GM21447 (cell line): ENCODE data around the gene PLA2G2C.
A peak's percentile ranks its signal among the peaks of the same experiment; 100 is the strongest.
"Not testable (repeated sequence)": the region's sequence is repeated elsewhere in the genome, so short reads cannot be mapped to it uniquely, and the experiment has no call there.

Source experiments
- ATAC-seq: cut with Tn5 transposase; IDR thresholded peaks from one replicate; pipeline ENCODE4 v1.9.1; 2021; ENCODE audit not compliant: unreplicated experiment

Gene PLA2G2C

GRCh38 chr1:20185834-20186782 is at the start of gene PLA2G2C, which contains the start of gene UBXN10:
Gene PLA2G2C, minus strand, starts transcription at chr1:20186518. Its CDS starts 9,155 bp downstream, at chr1:20177363.
Gene UBXN10, plus strand, starts transcription at chr1:20186096. Its CDS starts 4,466 bp downstream, at chr1:20190562.
- no peak for ATAC-seq

- ATAC-seq = no peak
Measured at GRCh38 chr1:20234788-20235535, 48.6 kb upstream of the PLA2G2C start.

- ATAC-seq = no peak
Measured at GRCh38 chr1:20233866-20234265, 47.5 kb upstream of the PLA2G2C start.

GRCh38 chr1:20233394-20233793 is 47.1 kb upstream of the PLA2G2C start:
- no peak for ATAC-seq

- not testable (repeated sequence) for ATAC-seq
Measured at GRCh38 chr1:20232564-20232963, 46.2 kb upstream of the PLA2G2C start.

GRCh38 chr1:20229171-20229570 is 42.9 kb upstream of the PLA2G2C start:
- no peak for ATAC-seq

- no peak for ATAC-seq
Measured at GRCh38 chr1:20228314-20228825, 42.1 kb upstream of the PLA2G2C start.

GRCh38 chr1:20227704-20228103 is 41.4 kb upstream of the PLA2G2C start:
- no peak for ATAC-seq

GRCh38 chr1:20224546-20224945 is 38.2 kb upstream of the PLA2G2C start:
- ATAC-seq = no peak

- no peak for ATAC-seq
Measured at GRCh38 chr1:20223551-20224419, 37.5 kb upstream of the PLA2G2C start.

GRCh38 chr1:20223106-20223505 is 36.8 kb upstream of the PLA2G2C start:
- no peak for ATAC-seq

GRCh38 chr1:20220036-20220435 is 33.7 kb upstream of the PLA2G2C start:
- no peak for ATAC-seq

- not testable (repeated sequence) for ATAC-seq
Measured at GRCh38 chr1:20219053-20219452, 32.7 kb upstream of the PLA2G2C start.

- ATAC-seq = peak; percentile 57
Measured at GRCh38 chr1:20216574-20216973, 30.3 kb upstream of the PLA2G2C start.

GRCh38 chr1:20215716-20216115 is 29.4 kb upstream of the PLA2G2C start:
- no peak for ATAC-seq

- no peak for ATAC-seq
Measured at GRCh38 chr1:20212685-20213331, 26.5 kb upstream of the PLA2G2C start.

GRCh38 chr1:20212085-20212684 is 25.9 kb upstream of the PLA2G2C start:
- no peak for ATAC-seq

GRCh38 chr1:20211511-20211931 is 25.2 kb upstream of the PLA2G2C start:
- ATAC-seq = no peak

- no peak for ATAC-seq
Measured at GRCh38 chr1:20210736-20211460, 24.6 kb upstream of the PLA2G2C start.
